H9 (cell line): Measurements from ENCODE around the gene MVD. TPM values are rescaled to one million over a fixed set of nuclear protein-coding genes. Genes with fewer than 3 reads are reported as not detected.

ENCODE experiments used
- DNase-seq: peaks from one replicate; pipeline ENCODE4 v3.0.0-alpha.2; 2017
- H2AFZ ChIP-seq: one replicate; pipeline ENCODE4 v1.6.1; 2013; ENCODE audit warnings: mild to moderate bottlenecking, low read length, control low read depth, moderate library complexity
- H2AK5ac ChIP-seq: 2 replicates; pipeline ENCODE4 v1.6.1; 2013; ENCODE audit warnings: low read length, control low read depth, mixed read lengths; ENCODE audit not compliant: insufficient read length
- H2BK120ac ChIP-seq: one replicate; pipeline ENCODE4 v1.6.1; 2013; ENCODE audit warnings: low read depth, mild to moderate bottlenecking, low read length, control low read depth, inconsistent platforms; ENCODE audit not compliant: poor library complexity, severe bottlenecking
- H2BK12ac ChIP-seq: 2 replicates; pipeline ENCODE4 v1.6.1; 2013; ENCODE audit warnings: low read length, control low read depth, mixed read lengths, low read depth; ENCODE audit not compliant: insufficient read length
- H2BK15ac ChIP-seq: 2 replicates; pipeline ENCODE4 v1.6.1; 2013; ENCODE audit warnings: low read depth, low read length, control low read depth
- H2BK20ac ChIP-seq: one replicate; pipeline ENCODE4 v1.6.1; 2013; ENCODE audit warnings: low read depth, mild to moderate bottlenecking, low read length, control low read depth, inconsistent platforms; ENCODE audit not compliant: poor library complexity, severe bottlenecking
- H2BK5ac ChIP-seq: 2 replicates; pipeline ENCODE4 v1.6.1; 2013; ENCODE audit warnings: low read length, control low read depth, mixed read lengths; ENCODE audit not compliant: insufficient read length
- H3K14ac ChIP-seq: 2 replicates; pipeline ENCODE4 v1.6.1; 2013; ENCODE audit warnings: low read length, control low read depth; ENCODE audit not compliant: insufficient read depth
- H3K18ac ChIP-seq: 2 replicates; pipeline ENCODE4 v1.6.1; 2013; ENCODE audit warnings: low read depth, mild to moderate bottlenecking, mixed read lengths, low read length, control low read depth; ENCODE audit not compliant: insufficient read length
- H3K23ac ChIP-seq: 2 replicates; pipeline ENCODE4 v1.6.1; 2013; ENCODE audit warnings: low read length, control low read depth, mixed read lengths, low read depth; ENCODE audit not compliant: insufficient read length
- H3K23me2 ChIP-seq: 2 replicates; pipeline ENCODE4 v1.6.1; 2013; ENCODE audit warnings: low read depth, mild to moderate bottlenecking, mixed read lengths, low read length, control low read depth; ENCODE audit not compliant: insufficient read length, poor library complexity, severe bottlenecking
- H3K27ac ChIP-seq: 2 replicates; pipeline ENCODE4 v1.5.1; 2013; ENCODE audit warnings: low read length, control low read depth, mixed read lengths, low read depth; ENCODE audit not compliant: insufficient read length
- H3K27me3 ChIP-seq: 2 replicates; pipeline ENCODE4 v1.6.1; 2013; ENCODE audit warnings: low read length, control low read depth, inconsistent platforms; ENCODE audit not compliant: insufficient read depth
- H3K4ac ChIP-seq: 2 replicates; pipeline ENCODE4 v1.6.1; 2013; ENCODE audit warnings: low read depth, mild to moderate bottlenecking, control low read depth, inconsistent platforms, low read length, moderate library complexity
- H3K4me1 ChIP-seq: 2 replicates; pipeline ENCODE4 v1.6.1; 2013; ENCODE audit warnings: low read length, control low read depth, inconsistent platforms; ENCODE audit not compliant: insufficient read depth
- H3K4me2 ChIP-seq: 2 replicates; pipeline ENCODE4 v1.6.1; 2013; ENCODE audit warnings: low read length, control low read depth, mixed read lengths; ENCODE audit not compliant: insufficient read length, insufficient read depth
- H3K56ac ChIP-seq: 2 replicates; pipeline ENCODE4 v1.6.1; 2013; ENCODE audit warnings: low read depth, mild to moderate bottlenecking, mixed read lengths, low read length, control low read depth; ENCODE audit not compliant: insufficient read length
- H3K79me1 ChIP-seq: 2 replicates; pipeline ENCODE4 v1.6.1; 2013; ENCODE audit warnings: low read depth, mild to moderate bottlenecking, moderate library complexity, low read length, control low read depth, inconsistent platforms; ENCODE audit not compliant: insufficient read depth, poor library complexity, severe bottlenecking
- H3K79me2 ChIP-seq: 2 replicates; pipeline ENCODE4 v1.6.1; 2013; ENCODE audit warnings: low read length, control low read depth, inconsistent platforms; ENCODE audit not compliant: insufficient read depth
- H3K9ac ChIP-seq: 2 replicates; pipeline ENCODE4 v1.6.1; 2013; ENCODE audit warnings: low read length, control low read depth, mixed read lengths; ENCODE audit not compliant: insufficient read length; ENCODE audit errors: extremely low read depth
- H3K9me3 ChIP-seq: one replicate; pipeline ENCODE4 v1.6.1; 2013; ENCODE audit warnings: low read depth, low read length, inconsistent platforms; ENCODE audit not compliant: control insufficient read depth
- H3T11ph ChIP-seq: one replicate; pipeline ENCODE4 v1.6.1; 2013; ENCODE audit warnings: mild to moderate bottlenecking, low read length, control low read depth, inconsistent platforms
- H4K20me1 ChIP-seq: one replicate; pipeline ENCODE4 v1.6.1; 2013; ENCODE audit not compliant: control insufficient read depth, insufficient read length, insufficient read depth
- H4K5ac ChIP-seq: 2 replicates; pipeline ENCODE4 v1.6.1; 2013; ENCODE audit warnings: low read depth, mild to moderate bottlenecking, mixed read lengths, low read length, control low read depth; ENCODE audit not compliant: insufficient read length
- H4K8ac ChIP-seq: replicated peaks from 2 replicates; pipeline ENCODE4 v1.6.1; 2013; ENCODE audit warnings: low read length, control low read depth, mixed read lengths, low read depth; ENCODE audit not compliant: insufficient read length
- H4K91ac ChIP-seq: 2 replicates; pipeline ENCODE4 v1.6.1; 2013; ENCODE audit warnings: low read depth, mild to moderate bottlenecking, moderate library complexity, mixed read lengths, low read length, control low read depth; ENCODE audit not compliant: insufficient read length
- H3K27ac Mint-ChIP-seq, 3 experiments: 2 replicates in 2 of 3; 3 replicates in 1 of 3; pipeline ENCODE4 v1.8.0; 2020 to 2021; ENCODE audit warnings: mixed read lengths in 3 of 3, mild to moderate bottlenecking in 1 of 3, moderate library complexity in 1 of 3
- H3K27me3 Mint-ChIP-seq: 2 replicates; pipeline ENCODE4 v1.8.0; 2021; ENCODE audit warnings: low read depth, mild to moderate bottlenecking, moderate library complexity, mixed read lengths
- H3K36me3 Mint-ChIP-seq, 3 experiments: 2 replicates in 2 of 3; 3 replicates in 1 of 3; pipeline ENCODE4 v1.8.0; 2020 to 2021; ENCODE audit warnings: low read depth in 3 of 3, mixed read lengths in 3 of 3; ENCODE audit not compliant: insufficient read depth in 1 of 3
- H3K4me1 Mint-ChIP-seq, 2 experiments: 2 replicates each; pipeline ENCODE4 v1.8.0; 2020; ENCODE audit warnings: mixed read lengths in 2 of 2
- H3K4me3 Mint-ChIP-seq, 2 experiments: 2 replicates in 1 of 2; 3 replicates in 1 of 2; pipeline ENCODE4 v1.8.0; 2020 to 2021; ENCODE audit warnings: mild to moderate bottlenecking in 2 of 2, mixed read lengths in 2 of 2, moderate library complexity in 1 of 2
- H3K9me3 Mint-ChIP-seq, 2 experiments: 2 replicates in 1 of 2; 3 replicates in 1 of 2; pipeline ENCODE4 v1.8.0; 2020; ENCODE audit warnings: mild to moderate bottlenecking in 2 of 2, mixed read lengths in 2 of 2, moderate library complexity in 1 of 2
- CTCF ChIP-seq: fragments of 200-600 bp; sonication (generic); conservative IDR thresholded peaks from 3 replicates; pipeline ENCODE4 v1.8.0; 2021; ENCODE audit warnings: antibody characterized with exemption, mild to moderate bottlenecking
- WGBS: extraction: QIAGEN DNeasy Blood & Tissue Kit; methylation state at CpG from one replicate; pipeline ENCODE4 v1.1.7; 2013; ENCODE audit warnings: missing lambda C conversion rate, low lambda C conversion rate, mixed read lengths; ENCODE audit not compliant: insufficient read length; ENCODE audit errors: extremely low coverage; 5-methylcytosine and 5-hydroxymethylcytosine counted together
- total RNA-seq: library from RNA; stranded (reverse); gene quantifications from 2 replicates; pipeline ENCODE4 v1.2.1, GENCODE V29; 2021

MVD gene
- total RNA-seq, 1 experiment from 2014 or later, result 53.2 TPM

GRCh38 chr16:88662222-88662842 is 559 bp downstream of the MVD start:
- no peak overlapping the region for H4K8ac ChIP-seq
- peak overlapping the region; percentile 49 to 82 (median 77); a peak in 4 of 7 replicates for H3K27ac Mint-ChIP-seq
- peak overlapping the region; percentile 3 for H3K9ac ChIP-seq
- H3K9me3 ChIP-seq, result no peaks in the 10 kb centered on the region
- no peak overlapping the region for H3K56ac ChIP-seq
- H2BK20ac ChIP-seq, result no peak overlapping the region
- peaks cover 7 to 15% (median 13%) of the 10 kb centered on the region in 3 experiments; a peak in 6 of 7 replicates for H3K36me3 Mint-ChIP-seq
- peak overlapping the region; percentile 91 to 97 for H3K4me3 Mint-ChIP-seq
- H3K4me2 ChIP-seq, result peak overlapping the region; percentile 77
- no peak overlapping the region for H4K91ac ChIP-seq
- H3K14ac ChIP-seq, result no peak overlapping the region
- no peak overlapping the region for H2BK12ac ChIP-seq
- H3K9me3 Mint-ChIP-seq, result no peaks in the 10 kb centered on the region
- no peak overlapping the region for H3K23ac ChIP-seq
- no peak overlapping the region for H3K27ac ChIP-seq
- H2BK120ac ChIP-seq, result no peak overlapping the region
- no peak for TF ChIP-seq CTCF
- no peaks in the 10 kb centered on the region for H3K27me3 ChIP-seq
- H3K79me1 ChIP-seq, result peaks cover 3% of the 10 kb centered on the region
- no peak overlapping the region for H4K5ac ChIP-seq
- peak; percentile 32 for DNase-seq
- H3K18ac ChIP-seq, result no peak overlapping the region
- no peak overlapping the region for H3K4ac ChIP-seq
- no CpG with 5 or more reads among the region's 49 CpGs for WGBS
- peaks cover 12 to 24% of the 10 kb centered on the region in 2 experiments for H3K4me1 Mint-ChIP-seq
- no peak overlapping the region for H2BK15ac ChIP-seq
- H3K4me1 ChIP-seq, result peaks cover 3% of the 10 kb centered on the region; the same call in 1 of the 2 replicates
- H4K20me1 ChIP-seq, result no peaks in the 10 kb centered on the region
- H2AFZ ChIP-seq, result no peak overlapping the region
- no peaks in the 10 kb centered on the region; the same call in 1 of the 2 replicates for H3K27me3 Mint-ChIP-seq
- H2AK5ac ChIP-seq, result no peak overlapping the region
- peaks cover 22% of the 10 kb centered on the region; the same call in 1 of the 2 replicates for H3K79me2 ChIP-seq
- no peak overlapping the region for H2BK5ac ChIP-seq
- no peak overlapping the region for H3T11ph ChIP-seq
- H3K23me2 ChIP-seq, result peaks cover 11% of the 10 kb centered on the region
